ENCODE measurements around the gene PI16. TPM values are rescaled to one million over a fixed set of nuclear protein-coding genes. Genes with fewer than 3 reads are reported as not detected.
A peak's percentile ranks its signal among the peaks of the same experiment; 100 is the strongest.

Gene PI16
- total and polyA plus RNA-seq, 2 experiments from 2014 or later = 0.50 TPM; not detected in 1

GRCh38 chr6:36979347-36979742, 24.8 kb downstream of the PI16 start:
- no peak overlapping the region for H3K4me3 Mint-ChIP-seq

More at GRCh38 chr6:36979347-36979742, 24.8 kb downstream of the PI16 start:
- Histone ChIP-seq H3K36me3 (ENCODE audit: insufficient read depth) (peaks cover 34% of the 10 kb centered on the region), H4K20me1 (replicated peaks; ENCODE audit: insufficient read depth) (peaks cover 61% of the 10 kb centered on the region), H3K4me1 (ENCODE audit: insufficient read depth) (peaks cover 46% of the 10 kb centered on the region), H3K27ac (ENCODE audit: low read depth) (no peak overlapping the region), H3F3A (replicated peaks; ENCODE audit: low read depth) (peaks cover 4% of the 10 kb centered on the region), H3K4me2 (no peak overlapping the region), H3K9me2 (ENCODE audit: insufficient read depth) (no peaks in the 10 kb centered on the region), H2AFZ (no peak overlapping the region), H3K4me3 (no peak overlapping the region), H3K27me3 (ENCODE audit: insufficient read depth) (no peaks in the 10 kb centered on the region), H3K79me2 (replicated peaks; ENCODE audit: insufficient read depth) (peaks cover 62% of the 10 kb centered on the region)
- H3K27ac Mint-ChIP-seq = no peak overlapping the region
- H3K36me3 Mint-ChIP-seq (ENCODE audit: low read depth) = peaks cover 47% of the 10 kb centered on the region
- ATAC-seq (no peak; the same call in 2 of the 3 replicates), DNase-seq (ENCODE audit: low spot score) (no peak)
- no peak for TF ChIP-seq EZH2phosphoT487 (IDR thresholded peaks at IDR 0.05; ENCODE audit: unreplicated experiment)
- TF ChIP-seq, protein P1, sequence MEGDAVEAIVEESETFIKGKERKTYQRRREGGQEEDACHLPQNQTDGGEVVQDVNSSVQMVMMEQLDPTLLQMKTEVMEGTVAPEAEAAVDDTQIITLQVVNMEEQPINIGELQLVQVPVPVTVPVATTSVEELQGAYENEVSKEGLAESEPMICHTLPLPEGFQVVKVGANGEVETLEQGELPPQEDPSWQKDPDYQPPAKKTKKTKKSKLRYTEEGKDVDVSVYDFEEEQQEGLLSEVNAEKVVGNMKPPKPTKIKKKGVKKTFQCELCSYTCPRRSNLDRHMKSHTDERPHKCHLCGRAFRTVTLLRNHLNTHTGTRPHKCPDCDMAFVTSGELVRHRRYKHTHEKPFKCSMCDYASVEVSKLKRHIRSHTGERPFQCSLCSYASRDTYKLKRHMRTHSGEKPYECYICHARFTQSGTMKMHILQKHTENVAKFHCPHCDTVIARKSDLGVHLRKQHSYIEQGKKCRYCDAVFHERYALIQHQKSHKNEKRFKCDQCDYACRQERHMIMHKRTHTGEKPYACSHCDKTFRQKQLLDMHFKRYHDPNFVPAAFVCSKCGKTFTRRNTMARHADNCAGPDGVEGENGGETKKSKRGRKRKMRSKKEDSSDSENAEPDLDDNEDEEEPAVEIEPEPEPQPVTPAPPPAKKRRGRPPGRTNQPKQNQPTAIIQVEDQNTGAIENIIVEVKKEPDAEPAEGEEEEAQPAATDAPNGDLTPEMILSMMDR (conservative IDR thresholded peaks at IDR 0.05; ENCODE audit: low read depth in 2 of 2) = peak; percentile 26 to 35
- TF ChIP-seq ZNF462 (CRISPR knock-in tag; IDR thresholded peaks at IDR 0.05) = no peak
- no peak for TF ChIP-seq ZNF114 (CRISPR knock-in tag; IDR thresholded peaks at IDR 0.05)
- TF ChIP-seq, protein P2, sequence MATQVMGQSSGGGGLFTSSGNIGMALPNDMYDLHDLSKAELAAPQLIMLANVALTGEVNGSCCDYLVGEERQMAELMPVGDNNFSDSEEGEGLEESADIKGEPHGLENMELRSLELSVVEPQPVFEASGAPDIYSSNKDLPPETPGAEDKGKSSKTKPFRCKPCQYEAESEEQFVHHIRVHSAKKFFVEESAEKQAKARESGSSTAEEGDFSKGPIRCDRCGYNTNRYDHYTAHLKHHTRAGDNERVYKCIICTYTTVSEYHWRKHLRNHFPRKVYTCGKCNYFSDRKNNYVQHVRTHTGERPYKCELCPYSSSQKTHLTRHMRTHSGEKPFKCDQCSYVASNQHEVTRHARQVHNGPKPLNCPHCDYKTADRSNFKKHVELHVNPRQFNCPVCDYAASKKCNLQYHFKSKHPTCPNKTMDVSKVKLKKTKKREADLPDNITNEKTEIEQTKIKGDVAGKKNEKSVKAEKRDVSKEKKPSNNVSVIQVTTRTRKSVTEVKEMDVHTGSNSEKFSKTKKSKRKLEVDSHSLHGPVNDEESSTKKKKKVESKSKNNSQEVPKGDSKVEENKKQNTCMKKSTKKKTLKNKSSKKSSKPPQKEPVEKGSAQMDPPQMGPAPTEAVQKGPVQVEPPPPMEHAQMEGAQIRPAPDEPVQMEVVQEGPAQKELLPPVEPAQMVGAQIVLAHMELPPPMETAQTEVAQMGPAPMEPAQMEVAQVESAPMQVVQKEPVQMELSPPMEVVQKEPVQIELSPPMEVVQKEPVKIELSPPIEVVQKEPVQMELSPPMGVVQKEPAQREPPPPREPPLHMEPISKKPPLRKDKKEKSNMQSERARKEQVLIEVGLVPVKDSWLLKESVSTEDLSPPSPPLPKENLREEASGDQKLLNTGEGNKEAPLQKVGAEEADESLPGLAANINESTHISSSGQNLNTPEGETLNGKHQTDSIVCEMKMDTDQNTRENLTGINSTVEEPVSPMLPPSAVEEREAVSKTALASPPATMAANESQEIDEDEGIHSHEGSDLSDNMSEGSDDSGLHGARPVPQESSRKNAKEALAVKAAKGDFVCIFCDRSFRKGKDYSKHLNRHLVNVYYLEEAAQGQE (IDR thresholded peaks at IDR 0.05; ENCODE audit: unreplicated experiment) = no peak
- no peak for TF ChIP-seq CREB1 (CRISPR knock-in tag; IDR thresholded peaks at IDR 0.05; ENCODE audit: low read depth)
- H3K4me1 Mint-ChIP-seq = peaks cover 33% of the 10 kb centered on the region
- peaks cover 7% of the 10 kb centered on the region for H3K27me3 Mint-ChIP-seq (ENCODE audit: insufficient read depth, low read depth, poor library complexity)
- H3K9me3 Mint-ChIP-seq = no peaks in the 10 kb centered on the region

Measured in GM23338 (cell line).